ENCODE data around the gene OR2H1. TPM values are rescaled to one million over a fixed set of nuclear protein-coding genes. Genes with fewer than 3 reads are reported as not detected.

The OR2H1 gene
- total RNA-seq, 1 donor from 2014 or later = not detected

DNA sequence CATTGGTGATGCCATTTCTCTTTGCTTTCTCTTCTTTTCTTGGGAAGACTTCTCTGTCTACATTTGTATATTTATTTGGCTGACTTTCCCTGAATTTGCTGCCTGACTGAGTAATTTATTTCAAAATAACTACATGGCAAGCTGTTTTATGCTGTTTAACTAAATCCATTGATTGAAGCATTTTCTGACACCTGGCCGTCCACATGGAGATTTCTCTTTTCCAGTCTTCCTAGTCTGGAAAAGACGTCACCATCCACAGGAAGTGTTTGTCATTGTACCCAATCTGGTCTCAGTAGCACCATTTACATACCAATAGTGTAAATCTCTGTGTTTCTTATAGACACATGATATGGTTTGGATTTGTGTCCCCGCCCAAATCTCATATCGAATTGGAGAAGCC, 40.0 kb downstream of the OR2H1 start:
- Histone ChIP-seq H3K9me3 (no peaks in the 10 kb centered on the region), H3K4me1 (no peaks in the 10 kb centered on the region), H3K4me3 (no peak overlapping the region), H3K36me3 (no peaks in the 10 kb centered on the region), H3K27me3 (peaks cover 4% of the 10 kb centered on the region), H3K27ac (no peak overlapping the region)
- TF ChIP-seq, protein P1, sequence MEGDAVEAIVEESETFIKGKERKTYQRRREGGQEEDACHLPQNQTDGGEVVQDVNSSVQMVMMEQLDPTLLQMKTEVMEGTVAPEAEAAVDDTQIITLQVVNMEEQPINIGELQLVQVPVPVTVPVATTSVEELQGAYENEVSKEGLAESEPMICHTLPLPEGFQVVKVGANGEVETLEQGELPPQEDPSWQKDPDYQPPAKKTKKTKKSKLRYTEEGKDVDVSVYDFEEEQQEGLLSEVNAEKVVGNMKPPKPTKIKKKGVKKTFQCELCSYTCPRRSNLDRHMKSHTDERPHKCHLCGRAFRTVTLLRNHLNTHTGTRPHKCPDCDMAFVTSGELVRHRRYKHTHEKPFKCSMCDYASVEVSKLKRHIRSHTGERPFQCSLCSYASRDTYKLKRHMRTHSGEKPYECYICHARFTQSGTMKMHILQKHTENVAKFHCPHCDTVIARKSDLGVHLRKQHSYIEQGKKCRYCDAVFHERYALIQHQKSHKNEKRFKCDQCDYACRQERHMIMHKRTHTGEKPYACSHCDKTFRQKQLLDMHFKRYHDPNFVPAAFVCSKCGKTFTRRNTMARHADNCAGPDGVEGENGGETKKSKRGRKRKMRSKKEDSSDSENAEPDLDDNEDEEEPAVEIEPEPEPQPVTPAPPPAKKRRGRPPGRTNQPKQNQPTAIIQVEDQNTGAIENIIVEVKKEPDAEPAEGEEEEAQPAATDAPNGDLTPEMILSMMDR (IDR thresholded peaks at IDR 0.05) = no peak
- intact Hi-C loops (cut with DNase I) = no loop called here
- ATAC-seq (no peak), DNase-seq (no peak)

DNA sequence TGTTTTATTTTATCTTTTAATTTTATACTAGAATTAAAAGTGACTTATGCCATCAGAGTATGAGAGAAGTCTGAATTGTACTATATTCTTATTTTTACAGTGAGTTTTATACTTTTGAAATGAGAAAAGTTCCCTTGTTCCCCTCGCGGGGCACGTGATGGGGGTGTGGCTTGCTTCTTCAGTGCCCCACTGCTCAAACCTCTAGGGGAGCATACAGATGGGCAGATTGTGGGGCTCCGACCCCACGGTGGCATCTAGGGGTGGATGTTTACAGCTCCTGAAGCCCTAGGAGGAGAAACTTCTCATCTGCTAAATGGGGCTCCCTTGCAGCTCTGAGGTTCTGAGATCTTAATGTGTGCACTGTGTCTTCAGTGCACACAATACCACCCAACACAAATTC, 42.7 kb downstream of the OR2H1 start:
- Histone ChIP-seq H3K27me3 (peaks cover 4% of the 10 kb centered on the region), H3K9me3 (no peaks in the 10 kb centered on the region), H3K36me3 (no peaks in the 10 kb centered on the region), H3K4me1 (no peaks in the 10 kb centered on the region), H3K4me3 (no peak overlapping the region), H3K27ac (no peak overlapping the region)
- ATAC-seq = no peak
- no peak for DNase-seq
- TF ChIP-seq, protein P1 (IDR thresholded peaks at IDR 0.05) = no peak
- intact Hi-C loops (cut with DNase I) = no loop called here

DNA sequence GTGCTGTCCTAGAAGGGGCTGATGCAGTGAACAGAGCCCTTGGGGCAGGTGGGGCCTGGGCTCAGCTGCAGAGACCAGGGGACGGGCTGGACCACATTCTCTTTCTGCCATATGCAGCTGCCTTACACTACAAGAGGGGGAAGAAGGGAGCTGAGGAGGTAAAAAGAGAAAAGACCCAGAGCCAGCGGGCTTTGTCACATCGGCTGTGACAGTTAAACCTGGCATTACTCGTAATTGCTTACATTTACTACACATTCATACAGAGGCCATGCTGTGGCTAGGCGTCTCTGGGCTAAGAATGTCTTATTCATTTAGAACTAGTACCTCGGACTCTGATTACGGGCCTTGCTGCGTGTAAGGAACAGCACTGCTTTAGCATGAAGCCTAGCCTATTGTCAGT, 43.6 kb downstream of the OR2H1 start:
- Histone ChIP-seq H3K9me3 (no peaks in the 10 kb centered on the region), H3K36me3 (no peaks in the 10 kb centered on the region), H3K27me3 (peaks cover 4% of the 10 kb centered on the region), H3K4me1 (no peaks in the 10 kb centered on the region), H3K4me3 (no peak overlapping the region), H3K27ac (no peak overlapping the region)
- intact Hi-C loops (cut with DNase I) = no loop called here
- DNase-seq (no peak), ATAC-seq (no peak)
- TF ChIP-seq, protein P1 (IDR thresholded peaks at IDR 0.05) = no peak

DNA sequence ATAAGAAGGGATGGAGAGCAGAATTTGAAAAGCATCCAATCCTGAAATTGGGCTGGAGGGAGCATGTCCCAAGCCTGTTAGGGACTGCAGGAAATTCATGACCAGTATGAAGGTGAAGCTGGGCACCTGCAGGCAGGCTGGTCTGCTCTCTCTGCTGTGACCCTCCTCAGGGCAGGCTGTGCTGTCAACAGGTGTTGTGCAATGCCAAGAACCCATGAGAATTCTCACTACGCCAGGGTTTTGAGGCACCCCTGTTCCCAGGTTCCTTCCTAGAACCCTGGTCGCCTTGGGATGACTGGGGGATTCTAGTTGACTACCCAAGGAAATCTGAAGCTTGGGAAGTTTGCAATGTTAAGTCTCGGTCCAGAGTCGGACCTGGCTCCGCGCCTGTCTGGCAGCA, 44.2 kb downstream of the OR2H1 start:
- Histone ChIP-seq H3K9me3 (no peaks in the 10 kb centered on the region), H3K4me1 (no peaks in the 10 kb centered on the region), H3K4me3 (no peak overlapping the region), H3K27ac (no peak overlapping the region), H3K36me3 (no peaks in the 10 kb centered on the region), H3K27me3 (peaks cover 4% of the 10 kb centered on the region)
- no peak for DNase-seq
- intact Hi-C loops (cut with DNase I) = no loop called here
- ATAC-seq = no peak
- TF ChIP-seq, protein P1 (IDR thresholded peaks at IDR 0.05) = no peak

DNA sequence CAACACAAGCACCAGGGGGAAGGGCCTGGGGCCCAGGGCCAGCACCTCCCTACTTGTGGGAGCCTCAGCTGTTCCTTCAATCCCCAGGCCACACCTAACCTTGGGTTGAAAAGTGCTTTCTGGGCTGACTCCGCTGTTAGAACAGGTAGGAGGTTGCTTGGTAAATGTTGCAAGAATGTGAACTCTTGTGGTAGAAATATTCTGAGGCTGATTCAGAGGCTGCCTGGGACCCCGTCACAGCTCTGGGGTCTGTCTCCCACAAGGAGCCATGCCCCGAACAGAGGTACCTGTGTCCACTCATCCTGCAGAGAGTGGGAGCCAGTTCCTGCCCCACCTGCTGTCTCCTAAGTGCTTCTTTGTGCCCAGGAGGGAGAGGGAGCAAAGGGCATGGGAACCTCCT, 45.2 kb downstream of the OR2H1 start:
- TF ChIP-seq, protein P1 (IDR thresholded peaks at IDR 0.05) = no peak
- no peaks in the 10 kb centered on the region for H3K9me3 ChIP-seq
- H3K4me3 ChIP-seq = no peak overlapping the region
- intact Hi-C loops (cut with DNase I) = no loop called here
- DNase-seq (no peak), ATAC-seq (no peak)
- H3K36me3 ChIP-seq = no peaks in the 10 kb centered on the region
- peaks cover 4% of the 10 kb centered on the region for H3K27me3 ChIP-seq
- no peaks in the 10 kb centered on the region for H3K4me1 ChIP-seq
- no peak overlapping the region for H3K27ac ChIP-seq

DNA sequence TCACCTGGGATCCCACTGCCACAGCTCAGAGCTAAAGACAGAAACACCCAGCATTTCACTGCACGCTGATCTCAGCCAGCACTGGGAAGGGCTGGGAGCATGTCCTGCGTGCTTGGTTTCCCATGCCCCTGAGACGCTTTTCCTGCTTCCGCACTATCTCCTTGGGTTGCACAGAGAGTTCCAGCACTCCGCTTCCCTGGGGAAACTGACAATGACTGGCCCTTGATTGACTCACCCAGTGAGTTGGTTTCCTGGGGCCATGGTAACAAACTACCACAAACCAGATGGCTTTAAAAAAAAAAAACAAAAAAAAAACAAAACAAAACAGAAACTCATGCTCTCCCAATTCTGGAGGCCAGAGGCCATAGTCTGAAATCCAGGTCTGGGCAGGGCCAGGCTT, 45.6 kb downstream of the OR2H1 start:
- ATAC-seq = no peak
- H3K27me3 ChIP-seq = peaks cover 4% of the 10 kb centered on the region
- no peaks in the 10 kb centered on the region for H3K4me1 ChIP-seq
- intact Hi-C loops (cut with DNase I) = no loop called here
- no peaks in the 10 kb centered on the region for H3K36me3 ChIP-seq
- TF ChIP-seq, protein P1 (IDR thresholded peaks at IDR 0.05) = no peak
- DNase-seq = no peak
- no peaks in the 10 kb centered on the region for H3K9me3 ChIP-seq
- H3K4me3 ChIP-seq = no peak overlapping the region
- H3K27ac ChIP-seq = no peak overlapping the region

Data from upper lobe of right lung (tissue), 1 donor.